NCI-H748 treated with DMSO at 0.1 percent for 48 hours (cell line): ENCODE data around the gene MTX1.
"Not testable (repeated sequence)": the region's sequence is repeated elsewhere in the genome, so short reads cannot be mapped to it uniquely, and the experiment has no call there.

Experiments
- DNase-seq: peaks from one replicate; lab custom pipeline; 2025; lab: John Stamatoyannopoulos, UW

MTX1 gene, protein sequence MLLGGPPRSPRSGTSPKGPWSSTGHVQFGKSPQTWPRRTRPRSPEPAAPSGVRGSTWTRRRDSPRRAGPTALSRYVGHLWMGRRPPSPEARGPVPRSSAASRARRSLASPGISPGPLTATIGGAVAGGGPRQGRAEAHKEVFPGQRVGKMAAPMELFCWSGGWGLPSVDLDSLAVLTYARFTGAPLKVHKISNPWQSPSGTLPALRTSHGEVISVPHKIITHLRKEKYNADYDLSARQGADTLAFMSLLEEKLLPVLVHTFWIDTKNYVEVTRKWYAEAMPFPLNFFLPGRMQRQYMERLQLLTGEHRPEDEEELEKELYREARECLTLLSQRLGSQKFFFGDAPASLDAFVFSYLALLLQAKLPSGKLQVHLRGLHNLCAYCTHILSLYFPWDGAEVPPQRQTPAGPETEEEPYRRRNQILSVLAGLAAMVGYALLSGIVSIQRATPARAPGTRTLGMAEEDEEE

DNA sequence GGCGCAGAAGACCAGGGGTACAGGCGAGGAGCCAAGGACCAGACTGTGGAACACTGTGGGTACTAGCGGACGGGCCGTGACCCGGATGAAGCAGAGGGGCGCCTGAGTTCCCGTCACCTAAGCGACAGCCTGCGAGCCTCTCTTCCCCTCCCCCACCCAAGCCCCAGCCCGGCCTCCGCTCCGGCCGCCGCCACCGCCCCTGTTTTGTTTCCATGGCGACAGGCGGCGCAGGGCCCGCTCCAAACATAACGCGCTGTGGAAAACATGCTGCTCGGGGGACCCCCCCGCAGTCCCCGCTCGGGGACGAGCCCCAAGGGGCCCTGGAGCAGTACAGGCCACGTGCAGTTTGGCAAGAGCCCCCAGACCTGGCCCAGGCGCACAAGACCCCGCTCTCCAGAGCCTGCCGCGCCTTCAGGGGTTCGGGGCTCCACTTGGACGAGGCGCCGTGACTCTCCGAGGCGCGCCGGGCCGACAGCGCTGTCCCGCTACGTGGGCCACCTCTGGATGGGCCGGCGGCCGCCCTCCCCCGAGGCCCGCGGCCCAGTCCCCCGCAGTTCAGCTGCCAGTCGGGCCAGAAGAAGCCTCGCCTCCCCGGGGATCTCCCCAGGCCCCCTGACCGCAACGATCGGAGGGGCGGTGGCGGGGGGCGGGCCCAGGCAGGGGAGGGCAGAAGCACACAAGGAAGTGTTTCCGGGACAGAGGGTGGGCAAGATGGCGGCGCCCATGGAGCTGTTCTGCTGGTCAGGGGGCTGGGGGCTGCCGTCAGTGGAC, at the start of gene MTX1:
TSS of gene MTX1 (plus strand) at position 155 of the 771 bp plus-strand sequence. CDS start at position 265, 110 bp downstream.
- peak; percentile 71 for DNase-seq

- DNase-seq, result no peak
Measured at GRCh38 chr1:155158991-155159390, 49.5 kb upstream of the MTX1 start.

- DNase-seq, result no peak
Measured at GRCh38 chr1:155160128-155160527, 48.4 kb upstream of the MTX1 start.

DNA sequence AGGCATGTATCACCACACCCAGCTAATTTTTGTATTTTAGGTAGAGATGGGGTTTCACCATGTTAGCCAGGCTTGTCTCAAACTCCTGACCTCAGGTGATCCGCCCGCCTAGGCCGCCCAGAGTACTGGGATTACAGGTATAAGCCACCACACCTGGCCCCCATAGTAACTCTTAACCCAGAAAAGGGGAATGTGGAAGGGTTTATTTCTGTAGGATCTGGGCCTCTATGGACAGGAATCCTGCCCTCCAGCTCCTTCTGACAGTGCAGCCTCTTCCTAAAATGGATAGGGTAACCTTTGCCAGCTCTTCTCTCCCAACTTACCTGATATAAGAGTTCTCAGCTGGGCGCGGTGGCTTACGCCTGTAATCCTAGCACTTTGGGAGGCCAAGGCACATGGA, 45.9 kb upstream of the MTX1 start:
- not testable (repeated sequence) for DNase-seq

DNA sequence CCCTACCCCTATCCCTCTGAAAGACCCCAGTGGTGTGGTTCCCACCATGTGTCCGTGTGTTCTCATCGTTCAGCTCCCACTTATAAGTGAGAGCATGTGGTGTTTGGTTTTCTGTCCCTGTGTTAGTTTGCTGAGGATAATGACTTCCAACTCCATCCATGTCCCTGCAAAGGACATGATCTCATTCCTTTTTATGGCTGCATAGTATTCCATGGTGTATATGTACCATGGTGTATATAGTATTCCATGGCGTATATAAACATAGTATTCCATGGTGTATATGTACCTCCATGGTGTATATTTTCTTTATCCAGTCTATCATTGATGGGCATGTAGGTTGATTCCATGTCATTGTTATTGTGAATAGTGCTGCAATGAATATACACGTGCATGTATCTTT, 44.7 kb upstream of the MTX1 start:
- DNase-seq, result not testable (repeated sequence)

DNA sequence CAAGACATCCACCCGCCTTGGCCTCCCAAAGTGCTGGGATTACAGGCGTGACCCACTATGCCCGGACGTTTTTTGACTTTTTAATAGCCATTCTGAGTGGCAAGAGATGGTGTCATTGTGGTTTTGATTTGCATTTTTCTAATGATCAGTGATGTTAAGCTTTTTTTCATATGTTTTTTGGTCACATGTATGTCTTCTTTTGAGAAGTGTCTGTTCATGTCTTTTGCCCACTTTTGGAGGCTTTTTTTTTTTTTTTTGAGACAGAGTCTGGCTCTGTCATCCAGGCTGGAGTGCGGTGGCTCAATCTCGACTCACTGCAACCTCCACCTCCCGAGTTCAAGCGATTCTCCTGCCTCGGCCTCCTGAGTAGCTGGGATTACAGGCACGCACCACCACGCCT, 43.9 kb upstream of the MTX1 start:
- not testable (repeated sequence) for DNase-seq

DNA sequence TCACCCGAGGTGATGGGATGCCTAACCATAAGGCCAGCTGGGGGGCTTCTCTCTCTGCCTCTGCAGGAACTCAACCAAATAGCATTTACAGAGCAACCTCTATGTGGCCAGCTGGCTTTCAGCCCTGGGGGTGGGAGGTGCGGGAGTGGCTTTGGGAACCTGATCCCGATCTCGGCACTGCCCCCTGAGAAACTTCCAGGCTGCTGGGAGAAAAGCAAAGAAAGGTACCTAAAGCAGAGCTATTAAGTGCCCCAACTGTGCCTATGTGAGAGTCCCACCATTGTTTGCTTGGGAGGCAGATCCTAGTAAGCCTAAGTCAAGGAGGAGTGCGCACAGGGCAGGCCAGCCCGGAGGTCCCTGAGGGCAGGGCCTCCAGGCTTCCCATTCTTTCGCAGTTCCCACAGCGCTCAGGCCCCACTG, 42.4 kb upstream of the MTX1 start:
- DNase-seq, result no peak

DNA sequence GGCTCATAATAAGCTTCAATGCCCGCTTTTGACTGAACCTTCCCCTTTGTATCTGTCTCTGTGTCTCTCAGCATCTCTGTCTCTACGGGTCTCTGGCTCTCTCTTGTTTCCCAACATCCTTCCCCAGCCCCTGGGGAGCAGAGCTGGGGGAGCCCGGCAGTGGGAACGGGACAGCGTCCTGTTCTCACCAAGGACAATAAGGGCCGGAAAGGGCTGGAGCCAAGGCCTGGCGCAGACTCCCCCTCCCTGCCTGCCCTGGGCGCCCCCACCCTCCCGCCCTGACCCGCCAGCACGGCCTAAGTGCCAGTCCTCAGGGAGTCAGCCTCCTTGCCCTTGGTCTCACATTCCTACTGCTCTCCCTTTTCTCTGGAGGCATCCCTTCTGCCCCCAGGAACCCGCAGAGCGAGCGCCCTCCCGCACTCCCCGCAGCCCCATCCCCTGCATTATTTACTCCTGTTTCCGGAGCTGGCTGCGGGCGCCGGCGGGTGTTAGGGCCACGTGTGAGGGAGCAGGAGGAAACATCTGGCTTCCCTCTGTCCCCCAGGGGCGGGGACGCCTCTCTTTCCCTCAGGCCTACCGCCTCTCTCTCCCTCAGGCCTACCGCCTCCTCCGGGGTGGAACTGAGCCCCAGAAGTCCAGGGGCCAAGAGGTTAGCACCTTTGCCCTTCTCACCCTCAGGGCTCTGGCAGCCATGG, 41.9 kb upstream of the MTX1 start:
- no peak for DNase-seq

DNA sequence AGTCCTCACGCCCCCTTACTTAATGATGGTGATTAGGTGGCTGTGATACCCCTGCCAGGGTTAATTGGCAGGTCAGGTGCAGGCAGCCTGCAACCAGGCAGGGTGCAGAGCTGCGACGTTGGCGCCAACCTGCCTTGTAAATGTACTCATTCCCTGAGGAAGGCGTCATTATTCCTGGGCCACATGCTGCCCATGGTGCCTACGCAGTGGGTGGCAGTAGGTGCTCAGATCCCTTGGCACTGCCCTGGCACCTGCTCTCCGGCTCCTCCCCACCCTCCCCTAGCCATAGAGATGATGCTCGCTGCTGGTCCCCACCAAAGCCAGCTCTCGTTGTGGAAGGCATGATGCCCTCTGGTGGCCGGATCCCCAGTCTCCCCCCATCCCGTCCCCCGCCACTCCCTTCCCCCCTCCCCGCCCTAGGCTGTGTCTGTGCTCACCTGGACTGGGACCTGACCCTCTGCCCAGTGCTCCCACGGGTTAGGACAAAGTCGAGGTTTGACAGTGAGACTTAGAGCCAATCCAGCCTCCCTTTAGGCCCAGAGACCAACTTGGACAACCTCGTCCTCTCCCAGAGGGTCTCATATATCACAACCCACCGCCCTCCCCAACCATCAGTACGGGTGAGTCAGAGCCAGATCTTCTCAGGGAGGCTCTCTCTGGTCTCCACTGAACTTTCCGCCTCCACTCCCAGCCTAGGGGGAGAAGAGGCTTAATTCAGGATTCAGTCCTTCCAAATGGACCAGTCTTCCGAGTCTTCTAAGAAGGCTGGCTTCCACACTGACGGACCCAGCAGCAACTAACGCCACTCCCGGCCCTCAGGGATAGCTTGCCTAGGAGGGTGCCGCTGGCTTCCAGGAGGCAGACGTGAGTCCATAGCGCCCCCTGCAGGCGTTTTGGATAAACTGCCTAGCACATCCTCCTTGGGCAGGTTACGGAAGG, 41.1 kb upstream of the MTX1 start:
- DNase-seq, result peak; percentile 85

DNA sequence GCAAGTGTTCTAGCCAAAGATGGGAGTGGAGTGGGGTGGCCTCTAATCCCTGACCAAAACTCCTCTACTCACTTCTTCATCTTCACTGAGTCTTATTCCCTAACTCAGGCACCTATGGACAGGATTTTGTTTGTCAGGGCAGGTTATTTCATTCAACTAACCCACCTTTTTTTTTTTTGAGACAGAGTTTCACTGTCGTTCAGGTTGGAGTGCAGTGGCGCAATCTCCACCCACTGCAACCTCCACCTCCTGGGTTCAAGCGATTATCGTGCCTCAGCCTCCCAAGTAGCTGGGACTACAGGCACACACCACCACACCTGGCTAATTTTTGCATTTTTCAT, 40.4 kb upstream of the MTX1 start:
- DNase-seq, result not testable (repeated sequence)

DNA sequence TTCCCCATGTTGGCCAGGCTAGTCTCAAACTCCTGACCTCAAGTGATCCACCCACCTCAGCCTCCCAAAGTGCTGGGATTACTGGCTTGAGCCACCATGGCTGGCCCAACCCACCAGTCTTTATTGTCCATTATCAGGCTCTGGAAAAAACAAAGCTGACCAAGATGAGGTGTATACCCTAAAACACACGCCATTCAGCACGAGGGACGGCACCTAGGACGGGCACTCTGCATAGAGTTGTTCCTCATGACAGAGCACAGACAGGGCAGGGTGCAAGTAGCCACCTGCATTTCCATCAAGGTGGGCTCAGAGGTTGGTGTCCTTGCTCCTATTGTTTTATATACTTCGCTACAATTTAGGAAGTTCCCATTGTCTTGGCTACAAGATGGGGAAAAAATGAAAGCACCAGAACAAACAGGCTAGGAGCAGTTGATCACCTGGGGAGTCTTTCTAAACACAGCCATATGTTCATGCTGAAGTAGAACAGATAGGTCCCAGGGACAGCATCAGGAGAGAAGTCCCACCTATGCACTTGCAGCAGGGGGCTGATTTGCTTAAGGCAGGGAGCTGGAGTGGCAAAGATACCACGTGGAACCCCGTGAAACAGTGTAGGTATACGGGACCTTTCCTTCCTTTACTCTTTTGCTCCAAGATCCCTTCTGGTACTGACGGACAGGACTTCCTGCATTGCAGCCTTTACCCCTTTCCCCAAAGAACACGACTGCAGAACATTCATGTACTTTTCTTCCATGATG, 39.9 kb upstream of the MTX1 start:
- DNase-seq, result no peak

DNA sequence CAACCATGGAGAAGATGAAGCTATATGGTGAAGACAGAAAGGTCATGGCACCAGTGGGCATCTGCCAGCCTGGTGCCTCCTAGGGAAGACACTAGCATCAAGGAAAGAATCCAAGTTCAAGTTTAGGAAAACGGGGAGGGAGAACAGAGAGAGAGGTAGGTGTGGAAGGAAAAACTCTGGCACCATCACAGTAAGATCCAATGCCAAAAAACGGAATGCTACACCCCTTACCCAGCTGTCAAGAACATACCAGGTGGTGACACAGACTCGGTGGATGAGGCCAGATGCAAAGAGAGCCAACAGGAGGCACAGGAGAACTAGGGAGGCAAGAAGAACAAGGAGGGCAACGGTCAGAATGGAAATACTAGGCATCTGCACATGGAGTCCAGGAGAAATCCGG, 39.0 kb upstream of the MTX1 start:
- no peak for DNase-seq

GRCh38 chr1:155170101-155170785, 38.3 kb upstream of the MTX1 start:
- no peak for DNase-seq

DNA sequence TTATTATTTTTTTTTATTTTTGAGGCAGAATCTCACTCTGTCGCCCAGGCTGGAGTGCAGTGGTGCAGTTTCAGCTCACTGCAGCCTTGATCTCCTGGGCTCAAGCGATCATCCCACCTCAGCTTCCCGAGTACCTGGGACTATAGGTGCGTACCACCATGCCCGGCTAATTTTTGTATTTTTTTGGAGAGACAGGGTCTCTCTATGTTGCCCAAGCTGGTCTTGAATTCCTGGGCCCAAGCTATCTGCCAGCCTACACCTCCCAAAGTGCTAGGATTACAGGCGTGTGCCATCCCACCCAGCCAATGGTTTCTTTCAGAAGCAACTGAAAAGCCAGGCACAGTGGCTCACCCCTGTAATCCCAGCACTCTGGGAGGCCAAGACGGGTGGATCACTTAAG, 37.7 kb upstream of the MTX1 start:
- DNase-seq, result no peak

GRCh38 chr1:155171836-155172731, 36.4 kb upstream of the MTX1 start:
- no peak for DNase-seq

DNA sequence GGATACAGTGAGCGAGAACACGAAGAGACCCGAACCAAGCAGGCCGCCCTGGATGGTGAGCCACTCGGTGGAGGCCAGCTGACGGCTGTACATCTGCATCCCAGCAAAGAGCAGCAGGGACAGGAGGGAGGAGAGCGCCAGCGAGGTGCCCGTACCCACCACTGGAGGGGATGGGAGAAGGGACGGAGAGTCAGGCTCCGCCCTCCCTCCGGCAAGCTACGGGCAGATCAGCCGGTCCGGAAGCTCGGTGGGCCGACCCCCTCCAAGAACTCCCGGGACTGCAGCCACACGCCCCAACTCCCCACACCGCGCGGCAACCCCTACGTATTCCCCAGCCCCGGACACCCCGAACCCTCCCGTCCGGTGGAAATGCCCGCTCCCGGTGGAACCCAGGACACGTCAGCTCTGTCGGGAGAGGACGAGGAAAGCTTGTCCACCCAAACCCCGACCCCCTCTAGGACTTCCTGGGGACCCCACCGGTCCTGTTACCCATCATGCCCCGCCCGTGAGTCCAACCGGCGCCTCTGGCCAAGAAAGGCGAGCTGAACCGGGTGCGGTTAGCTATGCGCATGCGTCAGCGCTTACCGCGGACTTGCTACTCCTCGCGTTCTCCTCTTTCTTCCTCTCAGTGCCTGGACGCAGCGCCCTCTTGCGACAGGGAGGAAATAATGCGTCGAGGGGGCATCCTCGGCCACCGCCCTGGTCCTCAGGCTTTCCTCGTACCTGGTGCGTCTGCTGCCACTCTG, 35.6 kb upstream of the MTX1 start, which contains the start of gene KRTCAP2:
TSS of gene KRTCAP2 (minus strand) at position 573 of the 746 bp plus-strand sequence. CDS start at position 493, 80 bp downstream.
- peak; percentile 97 for DNase-seq

- peak; percentile 75 for DNase-seq
Measured at GRCh38 chr1:155173478-155174323, 34.8 kb upstream of the MTX1 start, which contains the start of gene TRIM46. Gene TRIM46, plus strand, starts transcription at chr1:155173849. Its CDS starts 118 bp downstream, at chr1:155173967.
